Activated CD8-positive, alpha-beta memory T cell treated with anti-CD3 and anti-CD28 coated beads for 36 hours (primary cell): ENCODE results near the gene CAPN14. TPM values are rescaled to one million over a fixed set of nuclear protein-coding genes. Genes with fewer than 3 reads are reported as not detected.

Experiments used
- CTCF ChIA-PET: fragments of 350-600 bp; sonication (Branson Sonifier 250); formaldehyde crosslinking; loops from one replicate; lab custom pipeline; 2021; ENCODE audit warnings: antibody characterized with exemption; lab: Charles Lee
- POLR2A ChIA-PET: fragments of 350-600 bp; sonication (Branson Sonifier 250); formaldehyde crosslinking; loops from one replicate; lab custom pipeline; 2021; ENCODE audit warnings: antibody characterized with exemption; lab: Charles Lee
- total RNA-seq, 2 experiments: library from RNA; stranded (reverse); gene quantifications; one replicate each; pipeline ENCODE4 v1.2.3, GENCODE V29; 2021

Gene CAPN14
- total RNA-seq, 2 experiments from 2014 or later = 0.29 to 0.30 TPM

- ChIA-PET CTCF (no interaction called here), POLR2A (no interaction called here)
Observed at GRCh38 chr2:31231571-31232302, 14.4 kb upstream of the CAPN14 start.

- ChIA-PET POLR2A (no interaction called here), CTCF (no interaction called here)
Observed at GRCh38 chr2:31230751-31231150, 13.4 kb upstream of the CAPN14 start.

GRCh38 chr2:31228717-31229116, 11.4 kb upstream of the CAPN14 start:
- CTCF ChIA-PET = no interaction called here
- POLR2A ChIA-PET = no interaction called here

GRCh38 chr2:31227711-31228125, 10.4 kb upstream of the CAPN14 start:
- ChIA-PET CTCF (no interaction called here), POLR2A (no interaction called here)

GRCh38 chr2:31227110-31227509, 9.8 kb upstream of the CAPN14 start:
- CTCF ChIA-PET = no interaction called here

GRCh38 chr2:31226266-31226665, 9.0 kb upstream of the CAPN14 start:
- ChIA-PET POLR2A (no interaction called here), CTCF (no interaction called here)

More at GRCh38 chr2:31227110-31227509, 9.8 kb upstream of the CAPN14 start:
- POLR2A ChIA-PET = no interaction called here

GRCh38 chr2:31223749-31224148, 6.4 kb upstream of the CAPN14 start:
- CTCF ChIA-PET = no interaction called here
- POLR2A ChIA-PET = no interaction called here

- CTCF ChIA-PET = interaction anchor here (0.9 kb wide), 1 partner anchor 30 kb away, joined by 3 read pairs; no protein-coding TSS in a partner anchor
- POLR2A ChIA-PET = no interaction called here
Observed at GRCh38 chr2:31223026-31223425, 5.7 kb upstream of the CAPN14 start.

- ChIA-PET CTCF (interaction anchor here (0.9 kb wide), 1 partner anchor 29 kb away, joined by 3 read pairs; no protein-coding TSS in a partner anchor), POLR2A (no interaction called here)
Observed at GRCh38 chr2:31222071-31222470, 4.8 kb upstream of the CAPN14 start.

- POLR2A ChIA-PET = no interaction called here
Observed at GRCh38 chr2:31221544-31221943, 4.2 kb upstream of the CAPN14 start.

GRCh38 chr2:31219131-31219969, 2.0 kb upstream of the CAPN14 start:
- CTCF ChIA-PET = no interaction called here
- POLR2A ChIA-PET = no interaction called here

More at GRCh38 chr2:31221544-31221943, 4.2 kb upstream of the CAPN14 start:
- CTCF ChIA-PET = no interaction called here

- CTCF ChIA-PET = no interaction called here
- POLR2A ChIA-PET = no interaction called here
Observed at GRCh38 chr2:31216734-31217133, 581 bp downstream of the CAPN14 start.

GRCh38 chr2:31214444-31214915, 2.8 kb downstream of the CAPN14 start:
- CTCF ChIA-PET = no interaction called here
- POLR2A ChIA-PET = no interaction called here

GRCh38 chr2:31213601-31214443, 3.5 kb downstream of the CAPN14 start:
- POLR2A ChIA-PET = no interaction called here
- CTCF ChIA-PET = no interaction called here

- CTCF ChIA-PET = no interaction called here
- POLR2A ChIA-PET = no interaction called here
Observed at GRCh38 chr2:31212659-31213600, 4.4 kb downstream of the CAPN14 start.

- CTCF ChIA-PET = interaction anchor here (0.6 kb wide), 1 partner anchor 730 kb away, joined by 3 read pairs; no protein-coding TSS in a partner anchor
- POLR2A ChIA-PET = no interaction called here
Observed at GRCh38 chr2:31208240-31208639, 9.1 kb downstream of the CAPN14 start.

GRCh38 chr2:31207790-31208189, 9.5 kb downstream of the CAPN14 start:
- POLR2A ChIA-PET = no interaction called here
- CTCF ChIA-PET = no interaction called here

- ChIA-PET POLR2A (no interaction called here), CTCF (no interaction called here)
Observed at GRCh38 chr2:31205613-31206012, 11.7 kb downstream of the CAPN14 start.
